ENCODE results near the gene NGLY1.

DNA sequence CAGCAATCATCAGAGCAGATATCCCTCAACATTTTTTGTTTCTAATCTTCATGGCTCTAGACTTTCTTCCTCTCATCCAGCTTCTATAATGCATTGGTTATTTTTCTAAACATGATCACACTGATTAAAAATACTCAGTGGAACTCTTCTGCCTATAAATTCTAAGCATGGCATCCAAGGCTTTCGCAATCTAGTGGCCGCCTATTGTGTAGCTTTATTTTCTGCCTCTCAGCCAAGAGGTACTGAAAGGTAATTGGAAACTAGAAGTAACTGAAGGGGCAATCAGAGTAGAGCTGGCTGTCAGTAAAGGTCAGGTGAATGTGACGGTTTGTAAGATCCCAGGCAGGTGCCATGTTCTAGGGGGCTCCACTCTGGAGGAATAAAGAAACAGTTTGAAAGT is 40.1 kb upstream of the NGLY1 start:
- TF ChIP-seq, protein P1, sequence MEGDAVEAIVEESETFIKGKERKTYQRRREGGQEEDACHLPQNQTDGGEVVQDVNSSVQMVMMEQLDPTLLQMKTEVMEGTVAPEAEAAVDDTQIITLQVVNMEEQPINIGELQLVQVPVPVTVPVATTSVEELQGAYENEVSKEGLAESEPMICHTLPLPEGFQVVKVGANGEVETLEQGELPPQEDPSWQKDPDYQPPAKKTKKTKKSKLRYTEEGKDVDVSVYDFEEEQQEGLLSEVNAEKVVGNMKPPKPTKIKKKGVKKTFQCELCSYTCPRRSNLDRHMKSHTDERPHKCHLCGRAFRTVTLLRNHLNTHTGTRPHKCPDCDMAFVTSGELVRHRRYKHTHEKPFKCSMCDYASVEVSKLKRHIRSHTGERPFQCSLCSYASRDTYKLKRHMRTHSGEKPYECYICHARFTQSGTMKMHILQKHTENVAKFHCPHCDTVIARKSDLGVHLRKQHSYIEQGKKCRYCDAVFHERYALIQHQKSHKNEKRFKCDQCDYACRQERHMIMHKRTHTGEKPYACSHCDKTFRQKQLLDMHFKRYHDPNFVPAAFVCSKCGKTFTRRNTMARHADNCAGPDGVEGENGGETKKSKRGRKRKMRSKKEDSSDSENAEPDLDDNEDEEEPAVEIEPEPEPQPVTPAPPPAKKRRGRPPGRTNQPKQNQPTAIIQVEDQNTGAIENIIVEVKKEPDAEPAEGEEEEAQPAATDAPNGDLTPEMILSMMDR (conservative IDR thresholded peaks at IDR 0.05 in 1 of 2, IDR thresholded peaks at IDR 0.05 in 1 of 2; ENCODE audit: low read depth in 1 of 2, low read length in 2 of 2), result no peak
- TF ChIP-seq EZH2 (IDR thresholded peaks at IDR 0.05; ENCODE audit: low read length, missing control alignments), result no peak

All from fibroblast of lung (primary cell).